Activated T-helper 1 cell treated with Interleukin-2 at 50 U/mL for 16 hours (primary cell): ENCODE results near the gene TRAF4.
"Not testable (repeated sequence)": the region's sequence is repeated elsewhere in the genome, so short reads cannot be mapped to it uniquely, and the experiment has no call there.

Experiments
- DNase-seq: peaks from one replicate; pipeline ENCODE4 v3.0.0-alpha.2; 2020; ENCODE audit warnings: low read depth

TRAF4 gene

GRCh38 chr17:28733346-28733745 lies 10.5 kb upstream of the TRAF4 start:
- DNase-seq, result no peak

DNA sequence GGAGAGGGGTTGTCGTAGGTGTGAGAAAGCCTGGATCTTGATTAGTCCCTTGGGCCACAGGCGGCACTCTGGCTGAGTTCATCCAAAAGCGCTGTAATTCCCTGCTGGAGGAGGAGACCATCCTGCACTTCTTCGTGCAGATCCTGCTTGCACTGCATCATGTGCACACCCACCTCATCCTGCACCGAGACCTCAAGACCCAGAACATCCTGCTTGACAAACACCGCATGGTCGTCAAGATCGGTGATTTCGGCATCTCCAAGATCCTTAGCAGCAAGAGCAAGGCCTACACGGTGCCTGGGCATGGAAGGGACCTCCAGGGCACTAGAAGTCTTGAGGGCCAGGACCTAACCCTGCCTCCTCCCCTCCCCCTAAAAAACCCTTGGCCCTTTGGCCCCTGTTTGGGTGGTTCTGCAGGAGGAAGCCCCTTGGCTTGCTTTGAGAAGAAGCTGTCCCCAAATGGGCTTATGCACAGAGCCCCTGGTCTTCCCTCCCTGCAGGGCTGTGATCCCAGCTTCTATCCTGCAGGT lies 9.0 kb upstream of the TRAF4 start:
- DNase-seq, result no peak

GRCh38 chr17:28735242-28735722 lies 8.5 kb upstream of the TRAF4 start:
- DNase-seq, result no peak

GRCh38 chr17:28735913-28736769 lies 7.7 kb upstream of the TRAF4 start:
- DNase-seq, result not testable (repeated sequence)

DNA sequence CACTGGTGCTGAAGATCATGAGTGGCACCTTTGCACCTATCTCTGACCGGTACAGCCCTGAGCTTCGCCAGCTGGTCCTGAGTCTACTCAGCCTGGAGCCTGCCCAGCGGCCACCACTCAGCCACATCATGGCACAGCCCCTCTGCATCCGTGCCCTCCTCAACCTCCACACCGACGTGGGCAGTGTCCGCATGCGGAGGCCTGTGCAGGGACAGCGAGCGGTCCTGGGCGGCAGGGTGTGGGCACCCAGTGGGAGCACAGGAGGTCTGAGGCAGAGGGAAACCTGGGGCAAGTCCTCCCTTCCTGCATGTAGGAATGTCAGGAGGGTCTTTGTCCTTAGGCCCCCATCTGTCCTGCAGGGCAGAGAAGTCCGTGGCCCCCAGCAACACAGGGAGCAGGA lies 6.5 kb upstream of the TRAF4 start:
- no peak for DNase-seq

GRCh38 chr17:28737770-28738679 lies 5.8 kb upstream of the TRAF4 start:
- DNase-seq, result no peak

DNA sequence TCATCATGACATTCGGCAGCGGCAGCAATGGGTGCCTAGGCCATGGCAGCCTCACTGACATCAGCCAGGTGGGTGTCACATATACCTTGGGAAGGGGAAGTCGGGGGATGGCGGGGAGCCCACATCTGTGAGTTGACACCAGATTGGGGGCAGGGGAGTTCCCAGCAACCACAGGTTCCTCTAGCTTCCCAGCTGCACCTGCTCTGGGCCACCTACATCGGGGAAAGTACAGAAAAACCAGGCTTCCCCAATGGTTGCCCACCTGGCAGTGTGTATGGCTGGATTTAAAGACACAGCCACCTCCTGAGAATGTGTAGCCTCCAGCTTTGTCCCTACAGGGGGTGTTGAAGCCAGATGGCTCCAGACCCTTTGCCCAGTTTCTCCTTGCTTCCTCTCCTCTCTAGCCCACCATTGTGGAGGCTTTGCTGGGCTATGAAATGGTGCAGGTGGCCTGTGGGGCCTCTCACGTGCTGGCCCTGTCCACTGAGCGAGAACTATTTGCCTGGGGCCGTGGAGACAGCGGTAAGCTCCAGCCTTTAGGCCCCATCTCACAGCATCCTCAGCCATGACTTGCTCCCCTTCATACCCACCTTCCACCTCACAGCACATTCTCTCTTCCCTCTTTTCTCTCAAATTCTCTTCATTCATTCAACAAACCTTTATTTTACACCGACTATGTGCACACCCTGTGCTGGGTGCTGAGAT lies 5.0 kb upstream of the TRAF4 start:
- DNase-seq, result no peak

DNA sequence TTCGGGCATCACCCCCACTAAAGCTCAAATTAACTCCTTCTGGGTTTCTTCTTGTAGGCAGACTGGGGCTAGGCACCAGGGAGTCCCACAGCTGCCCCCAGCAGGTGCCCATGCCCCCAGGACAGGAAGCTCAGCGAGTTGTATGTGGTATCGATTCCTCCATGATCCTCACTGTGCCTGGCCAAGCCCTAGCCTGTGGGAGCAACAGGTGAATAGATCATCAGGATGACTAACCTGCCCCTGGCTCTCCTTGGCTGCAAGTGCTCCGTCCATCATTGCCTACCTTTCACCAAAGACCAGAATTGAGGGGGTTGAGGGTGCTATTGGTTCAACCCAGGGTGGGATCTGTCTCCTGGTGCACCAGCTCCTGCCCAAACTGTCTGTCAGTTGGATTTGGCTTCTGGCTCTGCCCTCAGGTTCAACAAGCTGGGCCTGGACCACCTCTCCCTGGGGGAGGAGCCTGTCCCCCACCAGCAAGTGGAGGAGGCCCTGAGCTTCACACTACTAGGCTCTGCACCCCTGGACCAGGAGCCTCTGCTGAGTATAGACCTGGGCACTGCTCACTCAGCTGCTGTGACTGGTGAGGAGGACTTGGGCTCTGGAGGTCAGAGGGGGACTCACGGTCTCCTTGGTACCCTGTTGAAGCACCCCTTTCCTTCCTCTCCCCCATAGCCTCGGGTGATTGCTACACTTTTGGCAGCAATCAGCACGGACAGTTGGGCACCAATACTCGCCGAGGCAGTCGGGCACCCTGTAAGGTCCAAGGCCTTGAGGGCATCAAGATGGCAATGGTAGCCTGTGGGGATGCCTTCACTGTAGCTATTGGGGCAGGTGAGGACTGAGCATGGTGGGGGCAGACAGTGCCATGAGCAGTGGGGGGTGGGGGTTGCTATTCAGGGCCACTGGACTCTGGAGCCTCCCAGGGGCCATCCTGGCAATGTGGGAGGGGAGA lies 3.1 kb upstream of the TRAF4 start:
- no peak for DNase-seq

- no peak for DNase-seq
Observed at GRCh38 chr17:28741358-28742349, 2.2 kb upstream of the TRAF4 start.

GRCh38 chr17:28744104-28744971 lies 527 bp downstream of the TRAF4 start:
- DNase-seq, result peak; percentile 45

DNA sequence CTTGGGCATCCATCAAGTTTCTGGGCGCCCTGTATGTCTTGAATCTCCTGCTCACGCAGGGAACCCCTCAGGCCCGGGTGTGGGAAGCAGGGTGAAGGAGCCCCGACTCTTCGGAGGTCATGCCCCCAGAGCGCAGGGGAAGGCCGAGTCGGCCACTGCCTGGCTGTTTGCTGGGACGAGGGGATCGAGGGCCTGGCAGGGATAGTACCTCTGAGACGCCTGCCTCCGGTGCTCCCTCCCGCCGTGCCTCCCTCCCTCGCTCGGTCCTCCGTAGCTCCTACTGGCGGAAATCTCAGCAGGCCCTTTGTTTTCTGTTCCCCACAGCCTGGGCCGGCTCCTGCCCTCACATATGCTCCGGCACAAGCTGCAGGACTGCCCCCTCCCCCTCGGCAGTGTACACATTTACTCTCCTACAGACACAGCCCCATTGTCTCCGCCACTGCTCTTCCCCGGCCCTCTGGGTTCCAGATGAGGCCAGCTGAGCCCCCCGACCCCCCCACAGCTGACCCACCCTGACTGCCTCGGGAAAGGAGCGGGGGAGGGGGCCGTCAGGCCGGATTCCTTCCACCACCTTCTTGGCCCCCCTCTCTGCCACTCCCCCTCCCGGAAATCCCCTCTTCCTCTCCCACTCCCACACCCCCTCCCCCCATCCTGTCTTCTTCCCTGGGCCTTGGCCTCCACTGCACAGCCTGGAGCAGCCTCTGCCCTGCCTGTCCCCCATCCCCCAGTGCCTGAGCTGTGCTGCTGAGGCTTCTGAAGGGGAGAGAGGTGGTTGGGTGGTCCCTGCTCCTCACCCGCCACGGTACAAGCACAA lies 1.4 kb downstream of the TRAF4 start:
- no peak for DNase-seq

DNA sequence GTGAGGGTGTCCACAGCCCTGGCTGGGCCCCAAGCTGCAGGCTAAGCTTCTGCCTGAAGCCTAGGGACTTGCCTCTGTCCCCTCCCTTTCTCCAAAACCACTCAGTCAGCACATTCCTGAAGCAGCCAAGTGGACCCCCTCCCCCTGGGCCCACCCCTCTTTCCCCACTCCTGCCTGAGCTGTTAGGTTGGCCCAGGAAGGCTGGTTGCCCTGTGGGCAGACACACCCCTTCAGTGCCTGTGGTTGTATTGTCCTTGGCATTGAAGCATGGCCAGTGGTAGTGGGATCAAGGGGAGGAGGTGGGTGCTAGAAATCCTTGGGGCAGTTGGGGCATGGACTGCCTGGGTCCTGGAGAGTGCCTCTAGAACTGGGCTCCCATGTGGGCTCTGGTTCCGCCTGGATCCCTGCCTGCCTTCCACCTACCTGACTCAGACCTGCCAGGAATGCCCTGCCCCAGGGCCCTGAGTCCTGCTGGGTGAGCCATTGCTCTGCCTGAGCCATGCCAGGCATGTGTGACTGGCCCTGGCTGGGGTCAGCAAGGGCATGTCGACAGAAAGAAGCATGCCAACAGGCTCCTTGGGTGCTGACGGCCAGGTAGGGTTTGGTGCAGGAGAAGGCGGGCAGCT lies 2.1 kb downstream of the TRAF4 start:
- no peak for DNase-seq

DNA sequence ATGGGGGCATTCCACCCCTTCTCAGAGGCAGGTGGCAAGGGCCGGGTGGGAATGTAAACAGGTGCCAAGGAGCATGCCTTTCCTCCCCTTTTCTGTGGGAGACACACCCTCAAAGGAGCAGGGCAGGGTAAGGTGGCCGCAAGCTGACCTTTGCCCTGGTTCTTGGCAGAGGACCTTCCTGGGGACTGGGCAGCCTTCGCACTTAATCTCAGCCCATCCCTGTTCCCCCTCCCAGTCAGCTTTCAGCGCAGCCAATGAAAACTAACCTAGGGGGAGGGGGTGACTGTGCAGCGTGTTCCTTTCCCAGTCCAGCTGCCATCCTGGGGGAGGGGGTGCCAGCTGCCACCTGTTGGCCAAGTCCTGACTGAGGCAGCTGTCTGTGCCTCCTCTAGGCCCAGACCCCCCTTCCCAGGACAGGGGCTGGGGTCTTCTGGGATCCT lies 2.8 kb downstream of the TRAF4 start:
- DNase-seq, result no peak

GRCh38 chr17:28747051-28747691 lies 3.4 kb downstream of the TRAF4 start:
- DNase-seq, result no peak

DNA sequence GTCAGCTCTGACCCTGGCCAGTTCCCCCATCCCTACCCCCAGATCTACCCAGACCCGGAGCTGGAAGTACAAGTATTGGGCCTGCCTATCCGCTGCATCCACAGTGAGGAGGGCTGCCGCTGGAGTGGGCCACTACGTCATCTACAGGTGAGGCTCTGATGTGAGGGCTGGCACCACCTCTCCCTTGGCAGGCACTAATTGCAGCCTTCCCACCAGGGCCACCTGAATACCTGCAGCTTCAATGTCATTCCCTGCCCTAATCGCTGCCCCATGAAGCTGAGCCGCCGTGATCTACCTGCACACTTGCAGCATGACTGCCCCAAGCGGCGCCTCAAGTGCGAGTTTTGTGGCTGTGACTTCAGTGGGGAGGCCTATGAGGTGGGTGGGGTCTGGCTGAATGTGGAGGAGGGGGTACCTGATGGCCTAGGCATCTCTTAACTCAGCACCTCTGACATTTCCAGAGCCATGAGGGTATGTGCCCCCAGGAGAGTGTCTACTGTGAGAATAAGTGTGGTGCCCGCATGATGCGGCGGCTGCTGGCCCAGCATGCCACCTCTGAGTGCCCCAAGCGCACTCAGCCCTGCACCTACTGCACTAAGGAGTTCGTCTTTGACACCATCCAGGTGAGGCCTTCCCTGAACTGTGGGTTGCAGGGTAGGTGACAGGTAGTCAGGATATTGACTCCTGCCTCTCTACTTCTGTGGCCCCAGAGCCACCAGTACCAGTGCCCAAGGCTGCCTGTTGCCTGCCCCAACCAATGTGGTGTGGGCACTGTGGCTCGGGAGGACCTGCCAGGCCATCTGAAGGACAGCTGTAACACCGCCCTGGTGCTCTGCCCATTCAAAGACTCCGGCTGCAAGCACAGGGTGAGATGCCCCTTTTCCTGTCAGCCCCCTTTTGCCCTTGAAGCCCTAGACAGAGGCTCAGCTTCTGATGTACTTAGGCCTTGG lies 4.3 kb downstream of the TRAF4 start:
- no peak for DNase-seq
